ENCODE measurements around the gene CAPN11. TPM values are rescaled to one million over a fixed set of nuclear protein-coding genes. Genes with fewer than 3 reads are reported as not detected.
A peak's percentile ranks its signal among the peaks of the same experiment; 100 is the strongest.

The CAPN11 gene
- total and polyA plus RNA-seq, 9 of the 15 experiments (the other 6 are each of a cell fraction or from before 2014, with no cell fraction given): 0.03 to 0.61 (median 0.17) TPM; not detected in 1

DNA sequence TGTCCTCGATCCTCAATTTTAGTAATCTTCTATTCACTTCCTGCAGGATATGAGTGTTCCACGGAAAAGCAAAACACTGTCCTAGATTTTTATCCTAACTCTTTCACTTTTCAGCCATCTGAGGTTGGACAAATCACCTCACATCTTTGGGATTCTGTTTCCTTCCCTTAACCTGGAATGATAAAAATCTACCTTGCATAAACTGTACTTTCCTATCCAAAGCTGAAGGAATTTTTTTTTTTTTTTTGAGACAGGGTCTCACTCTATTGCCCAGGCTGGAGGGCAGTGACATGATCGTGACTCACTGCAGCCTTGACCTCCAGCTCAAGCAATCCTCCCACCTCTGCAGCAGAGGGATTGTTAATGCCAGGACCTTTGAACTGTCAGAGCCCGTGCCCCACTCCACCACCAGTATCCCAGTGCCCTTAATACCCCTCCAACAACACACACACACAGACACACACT lies 20.5 kb downstream of the CAPN11 start (continued):
- TF ChIP-seq ZNF174 (CRISPR knock-in tag; IDR thresholded peaks at IDR 0.05): no peak
- TF ChIP-seq SMARCA4 (IDR thresholded peaks at IDR 0.05): 0 out of 2 replicates have a peak, but pooled peaks have one; percentile 33
- TF ChIP-seq ZNF384 (IDR thresholded peaks at IDR 0.05; ENCODE audit: low read depth, low read length): peak; percentile 68; the same call in 1 of the 2 replicates
- TF ChIP-seq, protein P1, sequence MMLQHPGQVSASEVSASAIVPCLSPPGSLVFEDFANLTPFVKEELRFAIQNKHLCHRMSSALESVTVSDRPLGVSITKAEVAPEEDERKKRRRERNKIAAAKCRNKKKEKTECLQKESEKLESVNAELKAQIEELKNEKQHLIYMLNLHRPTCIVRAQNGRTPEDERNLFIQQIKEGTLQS (IDR thresholded peaks at IDR 0.05): peak; percentile 73
- TF ChIP-seq, protein P1 (CRISPR knock-in tag; conservative IDR thresholded peaks at IDR 0.05): no peak
- no peak for TF ChIP-seq HDGF (IDR thresholded peaks at IDR 0.05)
- no peak for TF ChIP-seq U2AF1 (optimal IDR thresholded peaks at IDR 0.05; ENCODE audit: low read depth, low read length)
- no peak for TF ChIP-seq POLR2H (tag; IDR thresholded peaks at IDR 0.05; ENCODE audit: low read depth)
- TF ChIP-seq EGR1 (conservative IDR thresholded peaks at IDR 0.05): 0 out of 2 replicates have a peak, but pooled peaks have one; percentile 26
- peak; percentile 87 for TF ChIP-seq FOSL1 (tag; conservative IDR thresholded peaks at IDR 0.05)
- TF ChIP-seq SMARCA5 (IDR thresholded peaks at IDR 0.05): 0 out of 2 replicates have a peak, but pooled peaks have one; percentile 34
- no peak for TF ChIP-seq ERF (CRISPR knock-in tag; IDR thresholded peaks at IDR 0.05)
- no peak for TF ChIP-seq RBM39 (optimal IDR thresholded peaks at IDR 0.05; ENCODE audit: low read depth, low read length)
- no peak for TF ChIP-seq ZSCAN29 (IDR thresholded peaks at IDR 0.05)
- no peak for TF ChIP-seq ZC3H8 (IDR thresholded peaks at IDR 0.05)
- no peak for TF ChIP-seq SMARCE1 (IDR thresholded peaks at IDR 0.05)
- no peak for TF ChIP-seq CBX5 (IDR thresholded peaks at IDR 0.05; ENCODE audit: borderline replicate concordance, low read depth)
- no peak for TF ChIP-seq ESRRA (IDR thresholded peaks at IDR 0.05; ENCODE audit: borderline replicate concordance, low read depth)
- TF ChIP-seq NCOA6 (IDR thresholded peaks at IDR 0.05): no peak
- TF ChIP-seq ZNF76 (CRISPR knock-in tag; IDR thresholded peaks at IDR 0.05; ENCODE audit: borderline replicate concordance): no peak

All from K562 (cell line).